Bronchial epithelial cell (primary cell): ENCODE data around the gene IFI27. TPM values are rescaled to one million over a fixed set of nuclear protein-coding genes. Genes with fewer than 3 reads are reported as not detected.

Experiments used
- DNase-seq: peaks from one replicate; pipeline ENCODE4 v3.0.0-alpha.2; 2010; ENCODE audit warnings: low read depth
- FAIRE-seq: peaks from 2 replicates; lab custom pipeline; 2011; peaks lifted over from hg19 to GRCh38; lab: Jason Lieb, UNC
- H3K27me3 ChIP-seq: 2 replicates; pipeline ENCODE4 v1.5.1; 2011; ENCODE audit warnings: low read length; ENCODE audit not compliant: control insufficient read depth, insufficient read depth
- H3K36me3 ChIP-seq: 2 replicates; pipeline ENCODE4 v1.5.1; 2011; ENCODE audit warnings: low read length; ENCODE audit not compliant: control insufficient read depth, insufficient read depth
- H3K4me3 ChIP-seq: 2 replicates; pipeline ENCODE4 v1.5.1; 2011; ENCODE audit warnings: mild to moderate bottlenecking, low read depth, low read length, control low read depth
- total RNA-seq: library from RNA; depleted of rRNA; stranded (reverse); fragments of >200 nt; gene quantifications from 2 replicates; pipeline ENCODE4 v1.2.1, GENCODE V29; 2014
- TF ChIP-seq, protein P1 (sequence below): IDR thresholded peaks from 2 replicates; pipeline ENCODE4 v1.5.1; 2011; ENCODE audit warnings: mild to moderate bottlenecking, moderate library complexity, low read length, control low read depth, inconsistent platforms; ENCODE audit not compliant: insufficient read depth, severe bottlenecking

IFI27 gene
- total RNA-seq, 1 donor from 2014 or later = 20.5 TPM

- H3K36me3 ChIP-seq = peaks cover 3% of the 10 kb centered on the region
- DNase-seq (peak; percentile 75), FAIRE-seq (no peak)
- no peak overlapping the region for H3K4me3 ChIP-seq
- no peaks in the 10 kb centered on the region for H3K27me3 ChIP-seq
- TF ChIP-seq, protein P1, sequence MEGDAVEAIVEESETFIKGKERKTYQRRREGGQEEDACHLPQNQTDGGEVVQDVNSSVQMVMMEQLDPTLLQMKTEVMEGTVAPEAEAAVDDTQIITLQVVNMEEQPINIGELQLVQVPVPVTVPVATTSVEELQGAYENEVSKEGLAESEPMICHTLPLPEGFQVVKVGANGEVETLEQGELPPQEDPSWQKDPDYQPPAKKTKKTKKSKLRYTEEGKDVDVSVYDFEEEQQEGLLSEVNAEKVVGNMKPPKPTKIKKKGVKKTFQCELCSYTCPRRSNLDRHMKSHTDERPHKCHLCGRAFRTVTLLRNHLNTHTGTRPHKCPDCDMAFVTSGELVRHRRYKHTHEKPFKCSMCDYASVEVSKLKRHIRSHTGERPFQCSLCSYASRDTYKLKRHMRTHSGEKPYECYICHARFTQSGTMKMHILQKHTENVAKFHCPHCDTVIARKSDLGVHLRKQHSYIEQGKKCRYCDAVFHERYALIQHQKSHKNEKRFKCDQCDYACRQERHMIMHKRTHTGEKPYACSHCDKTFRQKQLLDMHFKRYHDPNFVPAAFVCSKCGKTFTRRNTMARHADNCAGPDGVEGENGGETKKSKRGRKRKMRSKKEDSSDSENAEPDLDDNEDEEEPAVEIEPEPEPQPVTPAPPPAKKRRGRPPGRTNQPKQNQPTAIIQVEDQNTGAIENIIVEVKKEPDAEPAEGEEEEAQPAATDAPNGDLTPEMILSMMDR = peak; percentile 65
Observed at GRCh38 chr14:94132285-94132887, 21.9 kb downstream of the IFI27 start.

- FAIRE-seq (no peak), DNase-seq (no peak)
- Histone ChIP-seq H3K27me3 (no peaks in the 10 kb centered on the region), H3K36me3 (no peaks in the 10 kb centered on the region), H3K4me3 (no peak overlapping the region)
- TF ChIP-seq, protein P1 = no peak
Observed at GRCh38 chr14:94135476-94135875, 24.9 kb downstream of the IFI27 start.

DNA sequence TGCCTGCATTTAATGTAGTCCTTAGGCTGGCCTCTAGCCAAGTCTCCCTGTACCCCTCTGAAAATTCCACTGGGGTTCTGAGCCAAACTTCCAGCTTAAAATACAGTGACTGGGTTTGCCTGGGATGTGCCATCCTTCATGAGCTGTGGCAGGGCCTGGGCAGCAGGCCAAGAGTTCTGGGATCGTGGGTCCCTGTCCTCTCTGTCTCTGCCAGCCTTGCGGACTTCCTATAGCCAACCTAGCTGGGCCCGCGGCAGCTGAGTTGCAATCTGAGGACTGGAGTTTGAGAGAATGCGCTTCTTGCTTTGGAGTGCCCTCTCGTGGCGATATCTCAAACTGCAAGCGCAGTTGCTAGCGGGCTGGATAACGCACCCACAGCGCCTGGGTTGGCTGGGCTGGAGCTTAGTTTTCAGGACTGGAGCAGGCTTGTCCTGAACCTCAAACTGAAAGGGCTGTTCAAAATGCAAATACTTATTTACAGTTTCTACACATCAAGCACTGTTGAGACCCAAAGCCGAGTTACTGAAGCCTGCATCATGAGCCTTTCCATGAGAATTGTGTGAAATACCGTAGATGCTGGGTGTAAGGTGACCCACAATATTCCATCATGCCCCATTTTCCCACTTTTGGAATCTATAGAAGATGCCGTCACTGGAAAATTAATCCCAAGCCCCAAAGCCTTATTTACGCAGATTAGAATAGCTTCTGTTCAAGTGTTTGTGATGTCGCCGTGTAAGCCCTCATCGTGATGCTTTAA lies 26.2 kb downstream of the IFI27 start:
- TF ChIP-seq, protein P1 = peak; percentile 98
- FAIRE-seq (peak; percentile 86), DNase-seq (peak; percentile 72)
- Histone ChIP-seq H3K4me3 (no peak overlapping the region), H3K36me3 (no peaks in the 10 kb centered on the region), H3K27me3 (no peaks in the 10 kb centered on the region)

- TF ChIP-seq, protein P1 = no peak
- no peaks in the 10 kb centered on the region for H3K27me3 ChIP-seq
- H3K36me3 ChIP-seq = no peaks in the 10 kb centered on the region
- FAIRE-seq = no peak
- H3K4me3 ChIP-seq = no peak overlapping the region
- no peak for DNase-seq
Observed at GRCh38 chr14:94138251-94138650, 27.7 kb downstream of the IFI27 start.

GRCh38 chr14:94139006-94139405 lies 28.5 kb downstream of the IFI27 start:
- FAIRE-seq = peak; percentile 60
- Histone ChIP-seq H3K4me3 (no peak overlapping the region), H3K36me3 (no peaks in the 10 kb centered on the region), H3K27me3 (no peaks in the 10 kb centered on the region)
- no peak for DNase-seq
- TF ChIP-seq, protein P1 = no peak
